HepG2 (cell line): Measurements from ENCODE around the gene PSKH1. TPM values are rescaled to one million over a fixed set of nuclear protein-coding genes. Genes with fewer than 3 reads are reported as not detected.

Experiments used
- ARNT2 ChIP-seq: sonication (generic); formaldehyde crosslinking; IDR thresholded peaks from 2 replicates; pipeline ENCODE4 v1.8.0; 2022; ENCODE audit warnings: mild to moderate bottlenecking, low read depth, missing genetic modification reagents, moderate library complexity
- CAMTA2 ChIP-seq: sonication (generic); formaldehyde crosslinking; IDR thresholded peaks from 2 replicates; pipeline ENCODE4 v1.4.0; 2020; ENCODE audit warnings: mild to moderate bottlenecking, missing genetic modification reagents, borderline replicate concordance
- ETV6 ChIP-seq: sonication (generic); formaldehyde crosslinking; conservative IDR thresholded peaks from 2 replicates; pipeline ENCODE4 v1.4.0; 2020; ENCODE audit warnings: missing genetic modification reagents
- FLYWCH1 ChIP-seq: sonication (generic); formaldehyde crosslinking; IDR thresholded peaks from 2 replicates; pipeline ENCODE4 v1.8.1; 2023; ENCODE audit warnings: mild to moderate bottlenecking, missing genetic modification reagents
- KLF15 ChIP-seq: sonication (generic); formaldehyde crosslinking; IDR thresholded peaks from 2 replicates; pipeline ENCODE4 v1.8.1; 2023; ENCODE audit warnings: borderline replicate concordance, mild to moderate bottlenecking, inconsistent platforms, missing genetic modification reagents, mixed read lengths
- KLF16 ChIP-seq, 2 experiments: sonication (generic) in 1 of 2; formaldehyde crosslinking in 1 of 2; IDR thresholded peaks; 2 replicates each; pipeline versions ENCODE4 v1.6.1 to v1.8.0; 2016 to 2023; ENCODE audit warnings: missing genetic modification reagents in 2 of 2, missing compliant biosample characterization in 1 of 2
- MLXIP ChIP-seq: sonication (generic); formaldehyde crosslinking; IDR thresholded peaks from 2 replicates; pipeline ENCODE4 v1.9.0; 2021; ENCODE audit warnings: missing genetic modification reagents, borderline replicate concordance
- POGK ChIP-seq: sonication (generic); formaldehyde crosslinking; conservative IDR thresholded peaks from 2 replicates; pipeline ENCODE4 v1.8.0; 2022; ENCODE audit warnings: mild to moderate bottlenecking, moderate library complexity, missing genetic modification reagents
- RBM22 ChIP-seq: fragments of 200-400 bp; formaldehyde crosslinking; optimal IDR thresholded peaks from 2 replicates; pipeline ENCODE3; 2017; ENCODE audit warnings: mild to moderate bottlenecking, low read length, moderate library complexity
- REST ChIP-seq, 2 experiments: IDR thresholded peaks; 2 replicates each; pipeline ENCODE4 v1.6.1; 2011 to 2012; ENCODE audit warnings: low read length in 2 of 2, borderline replicate concordance in 1 of 2, low read depth in 1 of 2, mild to moderate bottlenecking in 1 of 2, moderate library complexity in 1 of 2
- SUZ12 ChIP-seq: fragments of 150-350 bp; IDR thresholded peaks from 2 replicates; pipeline ENCODE4 v1.6.1; 2014; ENCODE audit warnings: low read depth, low read length
- THYN1 ChIP-seq: sonication (generic); formaldehyde crosslinking; IDR thresholded peaks from 2 replicates; pipeline ENCODE4 v1.8.1; 2023; ENCODE audit warnings: low read depth, mild to moderate bottlenecking, moderate library complexity, missing genetic modification reagents, borderline replicate concordance
- ZFP91 ChIP-seq: sonication (generic); formaldehyde crosslinking; IDR thresholded peaks from 2 replicates; pipeline ENCODE4 v1.9.0; 2022; ENCODE audit warnings: missing genetic modification reagents, mild to moderate bottlenecking, borderline replicate concordance
- ZMYM3 ChIP-seq: sonication (generic); formaldehyde crosslinking; IDR thresholded peaks from 2 replicates; pipeline ENCODE4 v1.5.1; 2020; ENCODE audit warnings: mild to moderate bottlenecking, missing genetic modification reagents
- ZNF280B ChIP-seq: sonication (generic); formaldehyde crosslinking; IDR thresholded peaks from 2 replicates; pipeline ENCODE4 v1.5.0; 2020; ENCODE audit warnings: missing genetic modification reagents, mild to moderate bottlenecking, borderline replicate concordance
- polyA plus RNA-seq, 8 experiments: library from polyadenylated mRNA; depleted of rRNA in 3 of 8; stranded (reverse) in 7 of 8; unstranded in 1 of 8; fragments of >200 nt; fragmentation: Illumina TruSeq in 4 of 8; extraction: Trizol in 4 of 8; gene quantifications; 2 replicates each; pipeline versions ENCODE4 v1.2.1 to v1.2.3, GENCODE V29; 2011 to 2016; ENCODE audit warnings: low read depth in 4 of 8, missing spikeins in 1 of 8, mixed read lengths in 1 of 8; ENCODE audit not compliant: insufficient read depth in 1 of 8
- total RNA-seq, 5 experiments: library from RNA; depleted of rRNA; stranded (reverse); fragments of >200 nt; fragmentation: Illumina TruSeq; extraction: Trizol; gene quantifications; 2 replicates each; pipeline ENCODE4 v1.2.3, GENCODE V29; 2016; ENCODE audit warnings: low read depth in 1 of 5

PSKH1 gene
- total and polyA plus RNA-seq, 2 of the 13 experiments (the other 11 are each of a cell fraction or from before 2014, with no cell fraction given): 8.4 to 19.1 TPM

- TF ChIP-seq POGK (CRISPR knock-in tag) (no peak), ZNF280B (CRISPR knock-in tag) (no peak; the same call in 1 of the 2 replicates), ZFP91 (peak; percentile 43; the same call in 1 of the 2 replicates), REST (IDR thresholded peaks at IDR 0.05; ENCODE audit: borderline replicate concordance in 1 of 2, low read depth in 1 of 2, low read length in 2 of 2) (no peak), MLXIP (CRISPR knock-in tag) (no peak), SUZ12 (no peak), ARNT2 (CRISPR knock-in tag) (0 out of 2 replicates have a peak, but pooled peaks have one; percentile 13), KLF16 (CRISPR knock-in tag; IDR thresholded peaks at IDR 0.05) (peak in 1 of 2 experiments; percentile 89; a peak in 1 of 4 replicates), KLF15 (CRISPR knock-in tag) (no peak), RBM22 (peak; percentile 93), ZMYM3 (CRISPR knock-in tag) (no peak), FLYWCH1 (no peak), CAMTA2 (CRISPR knock-in tag) (peak; percentile 40; the same call in 1 of the 2 replicates), ETV6 (CRISPR knock-in tag) (peak; percentile 14; the same call in 1 of the 2 replicates), THYN1 (peak; percentile 55; the same call in 1 of the 2 replicates)
Observed at GRCh38 chr16:67936124-67936879, 43.2 kb downstream of the PSKH1 start, which contains the start of gene PSMB10 (continued).
